Thyroid gland (tissue), 4 donors: ENCODE results near the gene TCEA2. TPM values are rescaled to one million over a fixed set of nuclear protein-coding genes. Genes with fewer than 3 reads are reported as not detected.

Source experiments
- DNase-seq, 2 donors: peaks; one replicate each; pipeline ENCODE4 v3.0.0-alpha.2; 2019
- H3K27ac ChIP-seq, 3 donors: fragments of 200-600 bp; sonication (generic); 1 replicate in 2 of 3; 2 replicates in 1 of 3; pipeline ENCODE4 v1.5.1; 2016 to 2019; ENCODE audit warnings: mild to moderate bottlenecking in 1 of 3, moderate library complexity in 1 of 3
- H3K27me3 ChIP-seq: fragments of 200-600 bp; sonication (generic); one replicate; pipeline ENCODE4 v1.5.1; 2019
- H3K36me3 ChIP-seq, 2 donors: fragments of 200-600 bp; sonication (generic); one replicate each; pipeline ENCODE4 v1.5.1; 2016 to 2019
- H3K4me1 ChIP-seq, 2 donors: fragments of 200-600 bp; sonication (generic); one replicate each; pipeline ENCODE4 v1.5.1; 2017 to 2019
- H3K4me3 ChIP-seq, 3 donors: fragments of 200-600 bp; sonication (generic); replicated peaks in 1 of 3; 1 replicate in 2 of 3; 2 replicates in 1 of 3; pipeline ENCODE4 v1.5.1; 2016; ENCODE audit warnings: mild to moderate bottlenecking in 1 of 3
- H3K9me3 ChIP-seq: fragments of 200-600 bp; sonication (generic); one replicate; pipeline ENCODE4 v1.5.1; 2017
- POLR2A ChIP-seq, 2 donors: fragments of 450-650 bp; IDR thresholded peaks; one replicate each; pipeline ENCODE4 v1.6.1; 2017; ENCODE audit warnings: antibody characterized with exemption in 2 of 2, mild to moderate bottlenecking in 2 of 2, moderate library complexity in 1 of 2
- WGBS, 2 donors: methylation state at CpG; one replicate each; pipeline ENCODE4 v1.1.5; 2017; 5-methylcytosine and 5-hydroxymethylcytosine counted together
- intact Hi-C: fragments of 100-400 bp; cut with DNase I; formaldehyde crosslinking; loops from one replicate; pipeline ENCODE4 v1.15.1; 2023
- total RNA-seq, 4 donors: library from RNA; depleted of rRNA; stranded (reverse); fragments of >200 nt; gene quantifications; one replicate each; pipeline ENCODE4 v1.2.3, GENCODE V29; 2016
- TF ChIP-seq, protein P1 (sequence below), 6 experiments: fragments of 200-600 bp in 3 of 6; fragments of 450-650 bp in 3 of 6; sonication (generic) in 3 of 6; IDR thresholded peaks; one replicate each; pipeline ENCODE4 v1.5.1; 2016 to 2019; ENCODE audit warnings: antibody characterized with exemption in 6 of 6, mild to moderate bottlenecking in 2 of 6, inconsistent platforms in 1 of 6, moderate library complexity in 1 of 6

The TCEA2 gene
- total RNA-seq, 4 donors from 2014 or later, result 20.9 to 43.1 (median 24.4) TPM

GRCh38 chr20:64080013-64080812, 17.2 kb downstream of the TCEA2 start, which contains the start of gene OPRL1:
OPRL1 (plus strand) TSS chr20:64080082; CDS start chr20:64092721, 12,639 bp downstream.
- peaks cover 11 to 39% of the 10 kb centered on the region in 2 donors for H3K4me1 ChIP-seq
- no peak for TF ChIP-seq POLR2A (IDR thresholded peaks at IDR 0.05)
- TF ChIP-seq, protein P1, sequence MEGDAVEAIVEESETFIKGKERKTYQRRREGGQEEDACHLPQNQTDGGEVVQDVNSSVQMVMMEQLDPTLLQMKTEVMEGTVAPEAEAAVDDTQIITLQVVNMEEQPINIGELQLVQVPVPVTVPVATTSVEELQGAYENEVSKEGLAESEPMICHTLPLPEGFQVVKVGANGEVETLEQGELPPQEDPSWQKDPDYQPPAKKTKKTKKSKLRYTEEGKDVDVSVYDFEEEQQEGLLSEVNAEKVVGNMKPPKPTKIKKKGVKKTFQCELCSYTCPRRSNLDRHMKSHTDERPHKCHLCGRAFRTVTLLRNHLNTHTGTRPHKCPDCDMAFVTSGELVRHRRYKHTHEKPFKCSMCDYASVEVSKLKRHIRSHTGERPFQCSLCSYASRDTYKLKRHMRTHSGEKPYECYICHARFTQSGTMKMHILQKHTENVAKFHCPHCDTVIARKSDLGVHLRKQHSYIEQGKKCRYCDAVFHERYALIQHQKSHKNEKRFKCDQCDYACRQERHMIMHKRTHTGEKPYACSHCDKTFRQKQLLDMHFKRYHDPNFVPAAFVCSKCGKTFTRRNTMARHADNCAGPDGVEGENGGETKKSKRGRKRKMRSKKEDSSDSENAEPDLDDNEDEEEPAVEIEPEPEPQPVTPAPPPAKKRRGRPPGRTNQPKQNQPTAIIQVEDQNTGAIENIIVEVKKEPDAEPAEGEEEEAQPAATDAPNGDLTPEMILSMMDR (IDR thresholded peaks at IDR 0.05), result no peak
- no peak for DNase-seq
- WGBS, 2 donors, result 26 to 30% methylated on average over 12 to 18 of the region's 62 CpGs
- H3K4me3 ChIP-seq, result peak within 1 kb of the TSS; percentile 10 to 78 (median 25)
- no peaks in the 10 kb centered on the region for H3K36me3 ChIP-seq
- intact Hi-C loops, result no loop called here
- H3K27ac ChIP-seq, result peak within 1 kb of the TSS; percentile 41 to 77 (median 75)
- no peaks in the 10 kb centered on the region for H3K27me3 ChIP-seq
- no peaks in the 10 kb centered on the region for H3K9me3 ChIP-seq

DNA sequence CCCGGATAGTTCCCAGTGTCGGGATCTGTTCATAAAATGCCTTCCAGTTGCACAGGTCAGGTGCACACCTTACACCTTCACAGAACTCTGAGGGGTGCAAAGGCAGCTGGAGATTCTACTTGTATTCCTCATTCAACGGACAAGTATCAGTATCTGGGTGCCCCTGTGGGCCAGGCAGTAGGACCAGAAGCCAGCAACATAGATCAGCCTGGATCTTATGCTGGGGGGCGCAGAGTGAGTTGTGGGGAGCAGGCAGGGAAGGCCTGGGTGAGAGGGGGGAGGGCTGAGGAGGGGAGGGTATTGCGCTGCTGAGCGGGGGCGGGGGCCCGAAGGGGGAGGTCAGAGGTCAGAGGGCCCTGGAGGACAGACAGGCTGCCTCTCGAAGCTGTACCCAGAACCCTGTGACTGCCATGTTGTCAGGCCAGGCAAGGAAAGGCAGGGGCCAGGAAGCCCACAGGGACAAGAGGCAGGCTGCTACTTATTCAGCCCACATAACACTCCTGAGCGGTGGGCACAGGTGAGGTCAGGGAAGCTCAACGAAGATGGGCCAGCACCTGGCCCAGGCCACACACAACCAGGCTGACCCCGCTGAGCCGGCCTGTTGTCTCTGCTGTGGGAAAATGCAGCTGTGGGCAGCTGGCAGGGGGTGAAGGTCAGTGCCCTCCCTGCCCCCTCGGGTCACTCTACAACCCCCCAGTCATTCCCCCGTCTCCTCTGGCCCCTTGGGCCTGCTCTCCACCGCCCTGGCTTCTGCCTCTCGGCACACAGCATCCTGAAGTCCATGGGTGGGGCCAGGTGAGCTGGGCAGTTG, 18.0 kb downstream of the TCEA2 start:
- no peak for DNase-seq
- Histone ChIP-seq H3K27ac (no peak overlapping the region), H3K4me3 (no peak overlapping the region), H3K36me3 (no peaks in the 10 kb centered on the region), H3K4me1 (peaks cover 11 to 39% of the 10 kb centered on the region in 2 donors), H3K9me3 (no peaks in the 10 kb centered on the region), H3K27me3 (no peaks in the 10 kb centered on the region)
- TF ChIP-seq POLR2A (IDR thresholded peaks at IDR 0.05), result no peak
- TF ChIP-seq, protein P1 (IDR thresholded peaks at IDR 0.05), result no peak
- WGBS, 2 donors, result 83 to 88% methylated on average over 11 to 13 of the region's 17 CpGs
- intact Hi-C loops, result no loop called here

DNA sequence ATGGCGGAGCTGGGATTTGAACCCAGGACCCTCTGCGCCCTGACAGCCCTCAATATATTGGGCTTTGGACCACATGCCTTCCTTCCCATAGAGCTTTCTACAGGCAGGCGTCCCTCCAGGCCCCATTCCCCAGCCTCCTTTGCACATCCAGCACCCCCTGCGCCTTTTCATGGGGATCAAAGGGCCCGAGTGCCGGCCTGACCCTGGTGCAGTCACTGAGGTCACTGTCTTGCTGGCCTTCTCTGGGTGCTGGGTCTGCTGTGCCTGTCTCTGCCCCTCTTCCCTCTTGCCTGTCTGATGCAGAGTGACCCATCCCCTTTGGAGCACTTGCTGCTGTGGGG, 18.6 kb downstream of the TCEA2 start:
- Histone ChIP-seq H3K36me3 (no peaks in the 10 kb centered on the region), H3K4me1 (peaks cover 11 to 39% of the 10 kb centered on the region in 2 donors), H3K9me3 (no peaks in the 10 kb centered on the region), H3K27ac (no peak overlapping the region), H3K27me3 (no peaks in the 10 kb centered on the region), H3K4me3 (no peak overlapping the region)
- intact Hi-C loops, result no loop called here
- no peak for DNase-seq
- WGBS, 2 donors, result 93 to 100% methylated on average over 6 of the region's 6 CpGs
- TF ChIP-seq, protein P1 (IDR thresholded peaks at IDR 0.05), result no peak
- TF ChIP-seq POLR2A (IDR thresholded peaks at IDR 0.05), result no peak

- Histone ChIP-seq H3K9me3 (no peaks in the 10 kb centered on the region), H3K27me3 (no peaks in the 10 kb centered on the region), H3K4me3 (no peak overlapping the region), H3K36me3 (no peaks in the 10 kb centered on the region), H3K27ac (no peak overlapping the region), H3K4me1 (peaks cover 11 to 39% of the 10 kb centered on the region in 2 donors)
- TF ChIP-seq, protein P1 (IDR thresholded peaks at IDR 0.05), result no peak
- no peak for TF ChIP-seq POLR2A (IDR thresholded peaks at IDR 0.05)
- DNase-seq, result no peak
- intact Hi-C loops, result no loop called here
- 31% methylated on average over 13 of the region's 13 CpGs; no CpG with 5 or more reads in 1 of the 2 donors for WGBS, 2 donors
Measured at GRCh38 chr20:64082126-64082731, 19.2 kb downstream of the TCEA2 start.
